ENCODE data around the gene PDCD1. TPM values are rescaled to one million over a fixed set of nuclear protein-coding genes. Genes with fewer than 3 reads are reported as not detected.
A peak's percentile ranks its signal among the peaks of the same experiment; 100 is the strongest.

Gene PDCD1
- total and polyA plus RNA-seq, 2 of the 13 experiments (the other 11 are each of a cell fraction or from before 2014, with no cell fraction given) = 0.04 TPM; not detected in 1

DNA sequence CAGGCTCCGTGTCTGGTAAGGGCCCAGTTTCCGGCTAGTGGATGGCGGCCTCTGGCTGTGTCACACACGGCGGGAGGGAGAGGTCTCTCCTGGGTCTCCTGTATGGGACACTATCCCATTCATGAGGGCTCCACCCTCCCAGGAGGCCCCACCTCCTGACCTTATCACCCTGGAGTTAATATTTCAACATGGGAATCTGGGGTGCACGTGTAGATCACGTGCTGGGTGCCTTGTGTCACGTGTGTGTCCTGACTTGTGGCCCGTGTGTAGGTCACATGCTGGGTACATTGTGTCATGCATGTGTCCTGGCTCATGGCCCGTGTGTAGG, 39.8 kb downstream of the PDCD1 start (continued):
- TF ChIP-seq MLXIP (CRISPR knock-in tag; IDR thresholded peaks at IDR 0.05; ENCODE audit: borderline replicate concordance) = peak; percentile 100
- TF ChIP-seq KDM3A (CRISPR knock-in tag; IDR thresholded peaks at IDR 0.05; ENCODE audit: low read depth) = peak; percentile 69; the same call in 1 of the 2 replicates
- no peak for TF ChIP-seq RORA (CRISPR knock-in tag; IDR thresholded peaks at IDR 0.05)
- TF ChIP-seq, protein P1, sequence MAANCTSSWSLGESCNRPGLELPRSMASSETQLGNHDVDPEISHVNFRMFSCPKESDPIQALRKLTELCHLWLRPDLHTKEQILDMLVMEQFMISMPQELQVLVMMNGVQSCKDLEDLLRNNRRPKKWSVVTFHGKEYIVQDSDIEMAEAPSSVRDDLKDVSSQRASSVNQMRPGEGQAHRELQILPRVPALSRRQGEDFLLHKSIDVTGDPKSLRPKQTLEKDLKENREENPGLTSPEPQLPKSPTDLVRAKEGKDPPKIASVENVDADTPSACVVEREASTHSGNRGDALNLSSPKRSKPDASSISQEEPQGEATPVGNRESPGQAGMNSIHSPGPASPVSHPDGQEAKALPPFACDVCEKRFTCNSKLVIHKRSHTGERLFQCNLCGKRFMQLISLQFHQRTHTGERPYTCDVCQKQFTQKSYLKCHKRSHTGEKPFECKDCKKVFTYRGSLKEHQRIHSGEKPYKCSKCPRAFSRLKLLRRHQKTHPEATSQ (CRISPR knock-in tag; IDR thresholded peaks at IDR 0.05; ENCODE audit: borderline replicate concordance) = 0 out of 2 replicates have a peak, but pooled peaks have one; percentile 55
- peak; percentile 56; the same call in 1 of the 2 replicates for TF ChIP-seq ZNF589 (CRISPR knock-in tag; conservative IDR thresholded peaks at IDR 0.05)
- TF ChIP-seq, protein P2, sequence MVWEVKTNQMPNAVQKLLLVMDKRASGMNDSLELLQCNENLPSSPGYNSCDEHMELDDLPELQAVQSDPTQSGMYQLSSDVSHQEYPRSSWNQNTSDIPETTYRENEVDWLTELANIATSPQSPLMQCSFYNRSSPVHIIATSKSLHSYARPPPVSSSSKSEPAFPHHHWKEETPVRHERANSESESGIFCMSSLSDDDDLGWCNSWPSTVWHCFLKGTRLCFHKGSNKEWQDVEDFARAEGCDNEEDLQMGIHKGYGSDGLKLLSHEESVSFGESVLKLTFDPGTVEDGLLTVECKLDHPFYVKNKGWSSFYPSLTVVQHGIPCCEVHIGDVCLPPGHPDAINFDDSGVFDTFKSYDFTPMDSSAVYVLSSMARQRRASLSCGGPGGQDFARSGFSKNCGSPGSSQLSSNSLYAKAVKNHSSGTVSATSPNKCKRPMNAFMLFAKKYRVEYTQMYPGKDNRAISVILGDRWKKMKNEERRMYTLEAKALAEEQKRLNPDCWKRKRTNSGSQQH (CRISPR knock-in tag; IDR thresholded peaks at IDR 0.05; ENCODE audit: low read depth) = peak; percentile 88; the same call in 1 of the 2 replicates
- peak; percentile 70 for TF ChIP-seq MED8 (CRISPR knock-in tag; IDR thresholded peaks at IDR 0.05; ENCODE audit: insufficient replicate concordance)
- peak; percentile 73; the same call in 1 of the 2 replicates for TF ChIP-seq CREBL2 (CRISPR knock-in tag; IDR thresholded peaks at IDR 0.05; ENCODE audit: borderline replicate concordance)
- TF ChIP-seq IRX3 (CRISPR knock-in tag; IDR thresholded peaks at IDR 0.05; ENCODE audit: borderline replicate concordance, low read depth) = peak; percentile 75; the same call in 1 of the 2 replicates
- TF ChIP-seq MTF2 (CRISPR knock-in tag; IDR thresholded peaks at IDR 0.05; ENCODE audit: borderline replicate concordance) = no peak
- peak; percentile 96 for TF ChIP-seq NFKBIZ (CRISPR knock-in tag; IDR thresholded peaks at IDR 0.05)
- TF ChIP-seq TCF12 (IDR thresholded peaks at IDR 0.05) = no peak
- TF ChIP-seq TCF12 (CRISPR knock-in tag; IDR thresholded peaks at IDR 0.05) = peak; percentile 87; the same call in 1 of the 2 replicates
- peak; percentile 38; the same call in 1 of the 2 replicates for TF ChIP-seq ZNF274 (CRISPR knock-in tag; IDR thresholded peaks at IDR 0.05)
- TF ChIP-seq ZXDC (CRISPR knock-in tag; IDR thresholded peaks at IDR 0.05) = no peak
- peak; percentile 68 for TF ChIP-seq TFDP2 (CRISPR knock-in tag; IDR thresholded peaks at IDR 0.05)
- peak; percentile 67; the same call in 1 of the 2 replicates for TF ChIP-seq KDM4B (CRISPR knock-in tag; IDR thresholded peaks at IDR 0.05)
- no peak for TF ChIP-seq ZNF713 (CRISPR knock-in tag; IDR thresholded peaks at IDR 0.05)
- no peak for TF ChIP-seq ATF1 (CRISPR knock-in tag; IDR thresholded peaks at IDR 0.05)
- no peak for TF ChIP-seq TBL1XR1 (IDR thresholded peaks at IDR 0.05; ENCODE audit: borderline replicate concordance, low read length, partially characterized antibody)
- peak; percentile 81 for TF ChIP-seq HDAC2 (CRISPR knock-in tag; IDR thresholded peaks at IDR 0.05)
